Activated CD8-positive, alpha-beta memory T cell treated with anti-CD3 and anti-CD28 coated beads, Interleukin-2, amount 10 ng/mL, durations not matched to agents 7 days and 5 days (primary cell): ENCODE data around the gene IP6K1. TPM values are rescaled to one million over a fixed set of nuclear protein-coding genes. Genes with fewer than 3 reads are reported as not detected.

Source experiments
- ATAC-seq: fragments of 150-1000 bp; cut with Tn5 transposase; one replicate; pipeline ENCODE4 v1.10.0; 2021; ENCODE audit warnings: moderate library complexity
- CTCF ChIA-PET: fragments of 350-600 bp; sonication (Branson Sonifier 250); formaldehyde crosslinking; loops from one replicate; lab custom pipeline; 2021; ENCODE audit warnings: antibody characterized with exemption; lab: Charles Lee
- DNase-seq: peaks from one replicate; pipeline ENCODE4 v3.0.0-alpha.2; 2020
- H3K27ac Mint-ChIP-seq: one replicate; pipeline ENCODE4 v1.8.0; 2021; ENCODE audit warnings: mild to moderate bottlenecking, mixed read lengths
- H3K27me3 Mint-ChIP-seq: one replicate; pipeline ENCODE4 v1.8.0; 2021; ENCODE audit warnings: mixed read lengths
- H3K36me3 Mint-ChIP-seq: one replicate; pipeline ENCODE4 v1.8.0; 2021; ENCODE audit warnings: mild to moderate bottlenecking, mixed read lengths
- H3K4me1 Mint-ChIP-seq: one replicate; pipeline ENCODE4 v1.8.0; 2021; ENCODE audit warnings: mixed read lengths
- H3K4me3 Mint-ChIP-seq: one replicate; pipeline ENCODE4 v1.8.0; 2021; ENCODE audit warnings: mild to moderate bottlenecking, moderate library complexity, mixed read lengths
- H3K9me3 Mint-ChIP-seq: one replicate; pipeline ENCODE4 v1.8.0; 2022; ENCODE audit warnings: low read depth, mixed read lengths
- total RNA-seq, 2 experiments: library from RNA; stranded (reverse); gene quantifications; one replicate each; pipeline ENCODE4 v1.2.3, GENCODE V29; 2021

Gene IP6K1
- total RNA-seq, 2 experiments from 2014 or later: 38.3 to 41.0 TPM

DNA sequence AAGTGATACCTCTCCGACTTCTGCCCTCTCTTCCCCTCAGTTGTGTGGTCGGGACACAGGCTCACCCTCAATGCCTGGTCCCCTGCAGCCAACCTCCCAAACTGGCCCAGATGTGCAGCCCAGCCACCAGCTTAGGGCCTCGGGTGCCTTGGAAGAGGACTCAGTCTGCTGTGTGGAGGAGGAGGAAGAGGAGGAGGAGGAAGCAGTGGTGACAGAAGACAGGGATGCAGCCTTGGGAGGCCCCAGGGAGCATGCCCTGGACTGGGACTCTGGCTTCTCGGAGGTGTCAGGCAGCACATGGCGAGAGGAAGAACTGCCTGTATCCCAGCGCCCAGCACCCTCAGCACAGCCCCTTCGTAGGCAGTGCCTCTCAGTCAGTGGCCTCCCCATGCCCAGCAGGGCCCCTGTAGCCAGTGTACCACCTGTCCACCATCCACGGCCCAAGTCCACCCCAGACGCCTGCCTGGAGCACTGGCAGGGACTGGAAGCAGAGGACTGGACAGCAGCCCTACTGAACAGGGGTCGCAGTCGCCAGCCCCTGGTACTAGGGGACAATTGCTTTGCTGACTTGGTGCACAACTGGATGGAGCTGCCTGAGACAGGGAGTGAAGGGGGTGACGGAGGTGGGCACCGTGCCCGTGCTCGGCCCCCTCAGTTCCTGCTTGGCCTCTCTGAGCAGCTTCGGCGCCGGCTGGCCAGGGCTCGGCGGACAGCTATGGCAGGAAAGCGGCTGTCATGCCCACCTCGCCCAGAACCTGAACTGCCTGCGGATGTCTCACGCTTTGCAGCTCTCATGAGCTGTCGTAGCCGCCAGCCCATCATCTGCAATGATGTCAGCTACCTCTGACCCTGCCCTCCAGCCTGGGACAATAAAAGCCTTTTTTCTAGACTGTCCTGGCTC lies 18.0 kb upstream of the IP6K1 start:
- Mint-ChIP-seq H3K9me3 (no peaks in the 10 kb centered on the region), H3K27ac (peak overlapping the region; percentile 4), H3K4me3 (peak overlapping the region; percentile 80), H3K4me1 (peaks cover 36% of the 10 kb centered on the region), H3K36me3 (peaks cover 2% of the 10 kb centered on the region), H3K27me3 (peaks cover 11% of the 10 kb centered on the region)
- ATAC-seq (no peak), DNase-seq (no peak)
- CTCF ChIA-PET: interaction anchor here (1.3 to 15.8 kb wide), 9 partner anchors 11 to 125 kb away, joined by 4 to 261 read pairs (median 15); partner anchors contain the start of genes IP6K1, MON1A and UBA7

DNA sequence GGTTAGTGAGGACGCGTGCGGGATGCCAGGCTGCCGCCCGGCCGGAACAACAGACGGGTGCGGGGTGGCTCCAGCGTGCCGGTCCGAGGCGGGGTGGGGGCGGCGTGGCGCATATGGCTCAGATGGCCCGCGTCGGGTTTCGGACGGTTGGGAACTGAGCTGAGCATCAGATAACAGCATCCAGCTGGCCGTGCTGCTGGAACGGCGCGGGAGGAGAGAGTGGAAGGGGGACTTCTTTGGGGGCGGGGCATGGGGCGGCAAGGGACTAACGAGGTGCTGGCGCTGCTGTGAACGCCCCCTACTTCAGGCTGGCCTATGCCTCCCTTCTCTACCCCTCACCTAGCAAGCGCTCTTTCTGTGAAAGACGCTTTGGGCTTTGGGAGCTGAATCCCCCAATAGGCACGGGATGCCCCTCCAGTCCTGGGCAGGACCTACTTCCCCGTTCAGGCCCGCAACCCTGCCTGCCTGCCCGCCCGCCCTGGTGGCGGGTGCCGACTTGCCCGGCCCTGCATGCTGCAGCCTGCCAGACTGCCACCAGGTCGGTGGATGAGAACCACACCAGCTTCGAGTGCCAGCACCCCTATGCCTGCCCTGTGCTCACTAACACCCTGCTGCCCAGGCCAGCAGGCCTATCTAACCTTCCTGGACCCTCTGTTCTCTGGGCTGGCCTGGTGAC lies 17.3 kb upstream of the IP6K1 start:
- CTCF ChIA-PET: interaction anchor here (0.6 to 15.8 kb wide), 23 partner anchors 10 to 264 kb away, joined by 3 to 261 read pairs (median 9); partner anchors contain the start of genes IP6K1, MON1A, MST1R and RBM6
- Mint-ChIP-seq H3K27ac (peak overlapping the region; percentile 4), H3K9me3 (no peaks in the 10 kb centered on the region), H3K27me3 (peaks cover 11% of the 10 kb centered on the region), H3K4me3 (peak overlapping the region; percentile 80), H3K4me1 (peaks cover 36% of the 10 kb centered on the region), H3K36me3 (peaks cover 2% of the 10 kb centered on the region)
- peak; percentile 59 for DNase-seq
- peak; percentile 11 for ATAC-seq

DNA sequence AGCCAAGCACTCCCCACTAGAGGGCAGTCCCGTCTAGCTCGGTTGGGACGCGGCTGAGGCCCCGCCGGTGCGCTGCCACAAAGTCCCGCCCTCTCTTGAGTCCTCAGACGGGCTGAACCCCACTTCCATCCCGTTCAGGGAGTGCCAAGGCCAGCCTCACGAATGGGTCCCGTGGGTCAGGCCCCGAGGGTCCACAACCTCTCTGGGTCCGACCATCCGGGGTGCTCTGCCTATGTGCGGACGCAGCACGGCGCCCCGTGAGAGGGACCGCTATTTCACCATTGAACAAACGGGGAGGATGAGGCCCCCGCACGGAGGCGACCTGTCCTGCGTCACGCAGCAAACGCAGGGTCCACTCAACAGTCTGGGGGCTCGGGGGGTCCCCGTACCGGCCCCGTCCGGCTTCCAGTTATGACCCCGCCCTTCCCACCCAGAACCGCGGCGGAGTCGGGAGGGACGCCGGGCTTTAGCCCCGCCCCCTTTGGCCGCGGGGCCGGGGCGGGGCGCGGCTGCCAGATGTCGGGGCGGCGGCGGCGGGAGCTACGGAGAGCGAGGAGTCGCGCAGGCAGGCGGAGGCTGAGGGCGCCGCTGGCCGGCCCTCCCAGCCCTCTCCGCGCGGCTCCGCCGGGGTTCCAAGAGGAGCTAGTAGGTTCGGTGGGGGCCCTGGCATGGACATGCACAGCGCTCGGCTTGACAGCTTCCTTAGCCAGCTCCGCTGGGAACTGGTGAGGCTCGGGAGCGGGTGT lies 16.6 kb upstream of the IP6K1 start, which contains the start of gene INKA1:
Gene INKA1, plus strand, starts transcription at position 543 of the 746 bp plus-strand sequence. Its CDS starts 132 bp downstream, at position 675.
- CTCF ChIA-PET: interaction anchor here (0.6 to 15.8 kb wide), 33 partner anchors 9 to 444 kb away, joined by 3 to 261 read pairs (median 5); partner anchors contain the start of genes AMIGO3, IP6K1, MON1A and MST1R
- Mint-ChIP-seq H3K27ac (peak within 1 kb of the TSS; percentile 76), H3K4me1 (peaks cover 31% of the 10 kb centered on the region), H3K36me3 (no peaks in the 10 kb centered on the region), H3K4me3 (peak within 1 kb of the TSS; percentile 80), H3K9me3 (no peaks in the 10 kb centered on the region), H3K27me3 (peaks cover 11% of the 10 kb centered on the region)
- DNase-seq: peak; percentile 93
- peak; percentile 89 for ATAC-seq

DNA sequence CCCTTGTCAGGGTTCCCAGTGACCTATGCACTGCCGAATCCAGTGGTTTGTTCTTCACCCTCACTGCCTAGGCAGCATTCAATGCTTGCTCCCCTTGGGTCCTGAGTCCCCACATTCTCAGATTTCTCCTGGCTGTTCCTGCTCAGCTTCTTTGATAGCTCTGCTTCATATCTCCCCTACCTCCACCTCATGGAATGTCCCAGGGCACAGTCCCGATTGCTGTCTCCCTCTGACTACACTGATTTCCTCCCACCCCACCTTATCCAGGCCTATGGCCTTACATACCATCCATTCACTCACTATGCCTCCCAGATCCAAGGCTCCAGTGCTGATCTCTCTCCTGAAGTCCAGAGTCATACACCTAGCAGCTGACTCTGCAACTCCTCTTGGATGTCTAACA lies 14.8 kb upstream of the IP6K1 start:
- Mint-ChIP-seq H3K27ac (no peak overlapping the region), H3K9me3 (no peaks in the 10 kb centered on the region), H3K36me3 (no peaks in the 10 kb centered on the region), H3K4me1 (peaks cover 14% of the 10 kb centered on the region), H3K27me3 (peaks cover 11% of the 10 kb centered on the region), H3K4me3 (no peak overlapping the region)
- DNase-seq (no peak), ATAC-seq (no peak)
- CTCF ChIA-PET: interaction anchor here (0.8 to 15.8 kb wide), 9 partner anchors 11 to 100 kb away, joined by 3 to 261 read pairs (median 14); partner anchors contain the start of genes AMIGO3, IP6K1, TRAIP and UBA7

DNA sequence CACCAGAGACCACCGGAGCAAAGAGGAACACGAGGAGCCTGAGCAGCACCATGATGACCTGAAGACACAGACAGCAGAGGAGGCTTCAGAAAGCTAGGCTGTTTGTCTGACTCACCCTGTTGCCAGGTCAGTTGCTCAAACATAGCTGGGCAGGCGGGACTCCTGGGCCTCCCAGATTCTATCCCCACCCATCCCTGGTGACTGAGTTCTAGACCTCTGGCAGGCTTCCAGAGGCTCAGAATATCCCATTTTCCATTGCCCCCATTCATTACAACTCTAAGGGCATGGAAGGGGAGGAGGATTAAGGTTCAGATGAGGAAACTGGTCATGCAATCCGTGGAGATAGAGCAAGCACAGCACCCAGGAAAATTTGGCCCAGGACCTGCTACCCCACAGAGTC lies 13.4 kb upstream of the IP6K1 start, which contains the start of gene CDHR4:
Gene CDHR4, minus strand, starts transcription at position 113 of the 400 bp plus-strand sequence. Its CDS starts 61 bp downstream, at position 52.
- CTCF ChIA-PET: interaction anchor here (0.7 to 15.8 kb wide), 4 partner anchors 12 to 37 kb away, joined by 3 to 261 read pairs (median 48); partner anchors contain the start of gene UBA7
- H3K36me3 Mint-ChIP-seq: no peaks in the 10 kb centered on the region
- H3K27ac Mint-ChIP-seq: no peak within 1 kb of the TSS
- H3K27me3 Mint-ChIP-seq: peaks cover 11% of the 10 kb centered on the region
- H3K9me3 Mint-ChIP-seq: no peaks in the 10 kb centered on the region
- no peak within 1 kb of the TSS for H3K4me3 Mint-ChIP-seq
- DNase-seq: no peak
- ATAC-seq: no peak
- peaks cover 10% of the 10 kb centered on the region for H3K4me1 Mint-ChIP-seq

DNA sequence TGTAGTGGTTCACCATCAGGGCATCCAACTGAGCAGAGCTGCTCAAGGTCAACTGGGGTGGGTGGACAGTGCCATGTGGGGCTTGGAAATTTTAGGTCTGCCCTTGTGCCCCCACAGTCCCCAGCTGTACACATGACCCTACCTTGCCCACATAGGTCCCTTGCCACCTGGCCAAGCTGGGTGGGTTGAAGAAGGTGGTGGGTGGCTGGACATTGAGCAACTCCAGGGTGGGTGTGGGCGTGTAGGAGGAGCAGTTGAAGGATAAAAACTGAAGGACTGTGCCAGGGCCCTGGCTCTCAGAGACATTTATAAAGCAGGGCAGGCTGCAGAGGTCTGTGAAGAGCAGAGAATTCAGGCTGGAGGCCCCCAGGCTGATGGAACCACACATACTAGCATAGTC lies 12.8 kb upstream of the IP6K1 start:
- ATAC-seq: no peak
- H3K36me3 Mint-ChIP-seq: no peaks in the 10 kb centered on the region
- CTCF ChIA-PET: interaction anchor here (0.7 to 15.8 kb wide), 5 partner anchors 12 to 259 kb away, joined by 3 to 261 read pairs (median 10); partner anchors contain the start of gene UBA7
- H3K4me1 Mint-ChIP-seq: peaks cover 9% of the 10 kb centered on the region
- H3K9me3 Mint-ChIP-seq: no peaks in the 10 kb centered on the region
- peaks cover 11% of the 10 kb centered on the region for H3K27me3 Mint-ChIP-seq
- H3K27ac Mint-ChIP-seq: no peak overlapping the region
- DNase-seq: no peak
- no peak overlapping the region for H3K4me3 Mint-ChIP-seq

DNA sequence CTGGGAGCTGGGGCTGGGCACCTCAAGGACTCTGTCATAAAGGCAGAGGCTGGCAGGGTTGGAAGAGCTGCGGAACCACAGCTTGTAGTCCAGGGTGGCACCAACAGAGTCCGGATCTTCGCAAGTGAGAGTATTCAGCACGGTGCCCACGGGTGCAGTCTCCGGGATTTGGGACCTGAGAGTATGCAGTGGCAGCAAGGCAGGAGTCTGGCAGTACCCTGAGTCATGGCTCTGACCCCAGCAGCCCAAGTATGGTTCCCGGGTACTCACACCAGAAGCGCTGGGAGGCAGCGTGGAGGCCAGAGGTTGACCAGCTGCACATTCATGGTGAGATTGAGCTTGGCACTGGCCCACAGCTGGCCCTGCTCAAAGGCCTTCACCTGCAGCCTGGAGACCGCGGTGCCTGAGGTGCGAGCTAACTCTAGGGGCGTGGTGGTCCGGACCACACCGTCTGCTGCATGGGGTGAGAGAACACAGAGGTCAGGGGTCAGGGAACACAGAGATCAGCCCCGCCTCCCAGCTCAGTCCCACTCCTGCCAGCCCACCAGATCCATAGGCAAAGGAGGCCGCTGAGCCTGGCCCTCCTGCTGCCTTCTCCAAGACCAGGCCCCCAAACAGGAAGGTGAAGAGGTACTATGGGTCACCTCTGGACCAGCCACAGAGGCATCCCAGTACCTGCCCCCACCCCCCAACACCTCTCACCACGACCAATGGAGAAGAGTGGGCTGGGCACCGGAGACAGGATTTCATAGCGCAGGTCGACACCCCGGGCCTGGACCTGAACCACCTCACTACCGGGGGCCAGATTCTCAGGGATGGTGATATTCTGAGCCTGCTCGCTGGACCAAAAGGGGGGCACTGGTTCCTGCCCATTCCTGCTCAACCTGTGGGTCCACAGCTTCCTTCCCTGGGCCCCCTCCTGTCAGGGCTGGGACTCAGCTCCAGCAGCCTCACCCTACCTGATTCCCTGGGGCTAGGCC lies 8.9 kb upstream of the IP6K1 start:
- DNase-seq (no peak), ATAC-seq (no peak)
- Mint-ChIP-seq H3K4me1 (peaks cover 4% of the 10 kb centered on the region), H3K4me3 (no peak overlapping the region), H3K9me3 (no peaks in the 10 kb centered on the region), H3K27ac (no peak overlapping the region), H3K36me3 (no peaks in the 10 kb centered on the region), H3K27me3 (no peaks in the 10 kb centered on the region)
- CTCF ChIA-PET: no interaction called here

DNA sequence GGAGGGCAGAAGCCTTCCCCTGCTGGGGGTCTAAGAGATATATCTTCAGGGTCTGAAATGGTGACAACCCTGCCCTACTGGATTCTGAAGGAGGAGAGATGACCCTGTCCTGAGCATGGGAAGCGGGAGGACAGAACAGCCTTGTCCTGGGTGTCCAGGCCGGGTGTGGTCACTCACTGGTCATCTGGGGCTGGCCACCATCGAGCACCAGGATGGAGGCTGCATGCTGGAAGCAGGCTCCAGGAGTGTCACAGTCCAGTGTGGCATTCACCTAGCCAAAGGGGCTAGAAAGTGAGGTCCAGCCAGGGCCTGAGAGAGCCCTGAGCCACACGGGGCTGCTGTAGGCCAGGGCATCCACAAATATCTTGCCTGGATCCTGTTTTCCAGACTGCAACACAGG lies 8.1 kb upstream of the IP6K1 start:
- H3K4me3 Mint-ChIP-seq: no peak overlapping the region
- no peaks in the 10 kb centered on the region for H3K9me3 Mint-ChIP-seq
- H3K4me1 Mint-ChIP-seq: peaks cover 6% of the 10 kb centered on the region
- DNase-seq (no peak), ATAC-seq (no peak)
- H3K27me3 Mint-ChIP-seq: no peaks in the 10 kb centered on the region
- no peak overlapping the region for H3K27ac Mint-ChIP-seq
- CTCF ChIA-PET: interaction anchor here (1.9 kb wide), 1 partner anchor 8 kb away, joined by 6 read pairs; the partner anchor contains the start of gene INKA1
- H3K36me3 Mint-ChIP-seq: no peaks in the 10 kb centered on the region

DNA sequence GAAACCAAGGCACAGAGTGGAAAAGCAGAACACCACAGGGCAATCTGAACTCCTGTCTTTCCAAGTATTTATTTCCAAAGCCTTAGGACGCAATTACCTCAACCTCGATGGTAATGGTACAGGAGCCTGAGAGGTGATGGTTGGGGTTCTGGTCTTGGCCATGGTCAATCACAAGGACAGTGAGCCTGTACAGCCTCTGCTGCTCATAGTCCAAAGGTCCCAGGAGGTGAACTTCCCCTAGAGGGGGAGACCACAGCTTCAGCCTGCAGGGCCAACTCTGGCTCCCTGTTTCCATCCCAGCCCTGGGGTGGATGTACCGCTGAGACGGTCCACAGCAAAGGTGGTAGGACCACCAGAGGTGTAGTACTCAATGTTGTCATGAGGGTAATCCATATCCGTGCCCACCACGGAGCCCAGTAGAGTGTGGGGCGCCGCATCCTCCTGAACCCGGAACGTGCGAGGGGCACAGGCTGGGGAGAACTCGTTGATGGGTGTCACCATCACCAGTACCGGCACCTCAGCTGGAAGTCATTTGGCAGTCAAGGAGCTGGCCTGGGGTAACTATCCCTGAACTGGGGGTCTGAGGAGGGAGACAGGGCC lies 7.2 kb upstream of the IP6K1 start:
- no peaks in the 10 kb centered on the region for H3K9me3 Mint-ChIP-seq
- no peak for ATAC-seq
- no peak overlapping the region for H3K27ac Mint-ChIP-seq
- no peaks in the 10 kb centered on the region for H3K36me3 Mint-ChIP-seq
- DNase-seq: no peak
- no peak overlapping the region for H3K4me3 Mint-ChIP-seq
- CTCF ChIA-PET: interaction anchor here (1.9 kb wide), 1 partner anchor 9 kb away, joined by 6 read pairs; the partner anchor contains the start of gene INKA1
- no peaks in the 10 kb centered on the region for H3K27me3 Mint-ChIP-seq
- peaks cover 6% of the 10 kb centered on the region for H3K4me1 Mint-ChIP-seq

DNA sequence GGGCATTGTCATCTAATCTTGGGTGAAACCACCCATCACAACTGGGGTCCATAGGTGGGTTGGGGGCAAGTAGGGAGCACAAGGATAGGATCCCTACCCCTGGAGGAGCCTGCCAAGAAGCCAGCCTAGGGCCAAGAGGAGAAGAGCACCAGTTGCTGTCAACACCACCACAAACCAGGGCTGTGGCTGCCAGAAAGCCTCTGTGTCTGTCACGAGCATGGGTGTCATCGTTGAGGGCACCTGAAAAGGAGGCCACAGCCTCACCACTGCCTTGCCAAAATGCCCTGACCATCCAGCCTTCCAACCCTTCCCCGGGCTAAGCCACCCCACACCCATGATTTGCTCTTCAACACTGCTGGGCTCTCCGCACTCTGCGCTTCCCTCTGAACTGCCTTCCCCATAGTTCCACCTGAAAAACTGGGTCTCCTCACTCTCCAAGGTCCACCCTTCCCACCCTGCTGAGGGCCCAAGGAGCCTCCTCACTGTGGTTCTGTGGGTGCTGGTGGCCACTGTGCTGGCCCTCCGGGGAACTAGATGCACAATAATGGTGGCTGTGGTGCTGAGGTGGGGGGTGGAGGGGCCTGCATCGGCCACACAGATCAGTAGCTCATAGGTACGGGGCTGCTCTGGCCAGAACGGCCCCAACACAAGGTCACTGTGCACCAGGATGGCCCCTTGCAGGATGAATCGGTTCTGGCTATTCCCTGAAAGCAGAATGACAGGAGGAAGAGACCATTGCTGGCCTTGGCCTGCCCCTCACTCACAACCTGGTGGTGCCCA lies 6.2 kb upstream of the IP6K1 start:
- H3K27ac Mint-ChIP-seq: no peak overlapping the region
- no peaks in the 10 kb centered on the region for H3K36me3 Mint-ChIP-seq
- ATAC-seq (no peak), DNase-seq (no peak)
- no peak overlapping the region for H3K4me3 Mint-ChIP-seq
- H3K9me3 Mint-ChIP-seq: no peaks in the 10 kb centered on the region
- peaks cover 6% of the 10 kb centered on the region for H3K4me1 Mint-ChIP-seq
- no peaks in the 10 kb centered on the region for H3K27me3 Mint-ChIP-seq
- CTCF ChIA-PET: interaction anchor here (0.9 to 1.9 kb wide), 2 partner anchors 10 to 46 kb away, joined by 3 to 6 read pairs; partner anchors contain the start of gene INKA1
